Measurements from ENCODE around the gene BARD1.
"Not testable (repeated sequence)": the region's sequence is repeated elsewhere in the genome, so short reads cannot be mapped to it uniquely, and the experiment has no call there.

DNA sequence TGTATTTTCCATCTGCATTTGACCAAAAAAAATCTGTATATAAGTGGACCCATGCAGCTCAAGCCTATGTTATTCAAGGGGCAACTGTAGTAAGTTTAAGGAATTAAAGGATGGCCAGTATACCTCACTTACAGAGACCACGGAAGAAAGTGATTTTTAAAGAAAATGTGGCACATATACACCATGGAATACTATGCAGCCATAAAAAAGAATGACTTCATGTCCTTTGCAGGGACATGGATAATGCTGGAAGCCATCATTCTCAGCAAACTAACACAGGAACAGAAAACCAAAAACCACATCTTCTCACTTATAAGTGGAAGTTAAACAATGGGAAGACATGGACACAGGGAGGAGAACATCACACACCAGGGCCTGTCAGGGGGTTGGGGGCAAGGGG lies 26.3 kb downstream of the BARD1 start:
- not testable (repeated sequence) for TF ChIP-seq EZH2 (IDR thresholded peaks at IDR 0.05; ENCODE audit: borderline replicate concordance, low read length)
- TF ChIP-seq, protein P1, sequence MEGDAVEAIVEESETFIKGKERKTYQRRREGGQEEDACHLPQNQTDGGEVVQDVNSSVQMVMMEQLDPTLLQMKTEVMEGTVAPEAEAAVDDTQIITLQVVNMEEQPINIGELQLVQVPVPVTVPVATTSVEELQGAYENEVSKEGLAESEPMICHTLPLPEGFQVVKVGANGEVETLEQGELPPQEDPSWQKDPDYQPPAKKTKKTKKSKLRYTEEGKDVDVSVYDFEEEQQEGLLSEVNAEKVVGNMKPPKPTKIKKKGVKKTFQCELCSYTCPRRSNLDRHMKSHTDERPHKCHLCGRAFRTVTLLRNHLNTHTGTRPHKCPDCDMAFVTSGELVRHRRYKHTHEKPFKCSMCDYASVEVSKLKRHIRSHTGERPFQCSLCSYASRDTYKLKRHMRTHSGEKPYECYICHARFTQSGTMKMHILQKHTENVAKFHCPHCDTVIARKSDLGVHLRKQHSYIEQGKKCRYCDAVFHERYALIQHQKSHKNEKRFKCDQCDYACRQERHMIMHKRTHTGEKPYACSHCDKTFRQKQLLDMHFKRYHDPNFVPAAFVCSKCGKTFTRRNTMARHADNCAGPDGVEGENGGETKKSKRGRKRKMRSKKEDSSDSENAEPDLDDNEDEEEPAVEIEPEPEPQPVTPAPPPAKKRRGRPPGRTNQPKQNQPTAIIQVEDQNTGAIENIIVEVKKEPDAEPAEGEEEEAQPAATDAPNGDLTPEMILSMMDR (conservative IDR thresholded peaks at IDR 0.05 in 1 of 2, IDR thresholded peaks at IDR 0.05 in 1 of 2; ENCODE audit: extremely low read depth in 1 of 2, insufficient read depth in 1 of 2, low read depth in 1 of 2, low read length in 2 of 2), result not testable (repeated sequence)
